ENCODE measurements around the gene TSPAN13.

DNA sequence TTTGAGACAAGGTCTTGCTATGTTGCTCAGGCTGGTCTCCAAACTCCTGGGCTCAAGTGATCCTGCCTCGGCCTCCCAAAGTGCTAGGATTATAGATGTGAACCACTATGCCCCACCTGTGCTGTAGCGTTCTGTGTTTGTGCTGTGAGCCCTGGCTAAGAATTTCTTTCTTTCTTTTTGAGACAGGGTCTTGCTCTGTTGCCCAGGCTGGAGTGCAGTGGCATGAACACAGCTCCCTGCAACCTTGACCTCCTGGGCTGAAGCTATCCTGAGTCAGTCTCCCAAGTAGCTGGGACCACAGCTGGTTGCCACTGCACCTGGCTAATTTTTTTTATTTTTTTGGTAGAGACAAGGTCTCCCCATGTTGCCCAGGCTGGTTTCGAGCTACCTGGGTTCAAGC, 11.4 kb downstream of the TSPAN13 start:
- TF ChIP-seq POLR2A (IDR thresholded peaks at IDR 0.05), result no peak
- TF ChIP-seq, protein P1, sequence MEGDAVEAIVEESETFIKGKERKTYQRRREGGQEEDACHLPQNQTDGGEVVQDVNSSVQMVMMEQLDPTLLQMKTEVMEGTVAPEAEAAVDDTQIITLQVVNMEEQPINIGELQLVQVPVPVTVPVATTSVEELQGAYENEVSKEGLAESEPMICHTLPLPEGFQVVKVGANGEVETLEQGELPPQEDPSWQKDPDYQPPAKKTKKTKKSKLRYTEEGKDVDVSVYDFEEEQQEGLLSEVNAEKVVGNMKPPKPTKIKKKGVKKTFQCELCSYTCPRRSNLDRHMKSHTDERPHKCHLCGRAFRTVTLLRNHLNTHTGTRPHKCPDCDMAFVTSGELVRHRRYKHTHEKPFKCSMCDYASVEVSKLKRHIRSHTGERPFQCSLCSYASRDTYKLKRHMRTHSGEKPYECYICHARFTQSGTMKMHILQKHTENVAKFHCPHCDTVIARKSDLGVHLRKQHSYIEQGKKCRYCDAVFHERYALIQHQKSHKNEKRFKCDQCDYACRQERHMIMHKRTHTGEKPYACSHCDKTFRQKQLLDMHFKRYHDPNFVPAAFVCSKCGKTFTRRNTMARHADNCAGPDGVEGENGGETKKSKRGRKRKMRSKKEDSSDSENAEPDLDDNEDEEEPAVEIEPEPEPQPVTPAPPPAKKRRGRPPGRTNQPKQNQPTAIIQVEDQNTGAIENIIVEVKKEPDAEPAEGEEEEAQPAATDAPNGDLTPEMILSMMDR (IDR thresholded peaks at IDR 0.05 in 4 of 5, conservative IDR thresholded peaks at IDR 0.05 in 1 of 5), result no peak
